ENCODE data around the gene CUEDC2.

DNA sequence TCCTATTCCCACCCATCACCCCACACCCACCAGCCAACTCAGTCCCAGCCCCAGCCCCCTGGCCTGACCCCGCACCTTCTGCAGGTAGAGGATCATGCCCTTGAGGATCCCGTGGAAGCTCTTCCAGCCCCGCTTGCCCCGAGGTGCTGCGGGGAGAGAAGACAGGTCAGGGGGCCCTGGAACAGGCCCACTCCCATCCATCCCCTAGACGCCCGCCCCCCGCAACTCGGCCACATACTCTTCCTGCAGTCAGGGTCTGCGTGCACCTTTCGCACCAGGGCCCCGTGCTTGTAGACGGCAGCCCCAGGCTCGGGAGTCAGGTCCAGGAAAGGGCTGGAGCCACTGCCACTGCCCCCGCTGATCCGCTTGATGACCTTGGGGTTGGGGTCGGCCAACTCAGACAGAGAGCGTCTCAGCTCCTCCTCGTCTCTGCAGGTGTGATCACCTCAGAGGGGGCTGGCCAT, 27.2 kb downstream of the CUEDC2 start:
- no peak for TF ChIP-seq TAF1 (IDR thresholded peaks at IDR 0.05; ENCODE audit: low read depth)
- TF ChIP-seq, protein P1, sequence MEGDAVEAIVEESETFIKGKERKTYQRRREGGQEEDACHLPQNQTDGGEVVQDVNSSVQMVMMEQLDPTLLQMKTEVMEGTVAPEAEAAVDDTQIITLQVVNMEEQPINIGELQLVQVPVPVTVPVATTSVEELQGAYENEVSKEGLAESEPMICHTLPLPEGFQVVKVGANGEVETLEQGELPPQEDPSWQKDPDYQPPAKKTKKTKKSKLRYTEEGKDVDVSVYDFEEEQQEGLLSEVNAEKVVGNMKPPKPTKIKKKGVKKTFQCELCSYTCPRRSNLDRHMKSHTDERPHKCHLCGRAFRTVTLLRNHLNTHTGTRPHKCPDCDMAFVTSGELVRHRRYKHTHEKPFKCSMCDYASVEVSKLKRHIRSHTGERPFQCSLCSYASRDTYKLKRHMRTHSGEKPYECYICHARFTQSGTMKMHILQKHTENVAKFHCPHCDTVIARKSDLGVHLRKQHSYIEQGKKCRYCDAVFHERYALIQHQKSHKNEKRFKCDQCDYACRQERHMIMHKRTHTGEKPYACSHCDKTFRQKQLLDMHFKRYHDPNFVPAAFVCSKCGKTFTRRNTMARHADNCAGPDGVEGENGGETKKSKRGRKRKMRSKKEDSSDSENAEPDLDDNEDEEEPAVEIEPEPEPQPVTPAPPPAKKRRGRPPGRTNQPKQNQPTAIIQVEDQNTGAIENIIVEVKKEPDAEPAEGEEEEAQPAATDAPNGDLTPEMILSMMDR (IDR thresholded peaks at IDR 0.05; ENCODE audit: poor library complexity, severe bottlenecking): no peak
- no peak for TF ChIP-seq POLR2AphosphoS5 (IDR thresholded peaks at IDR 0.05)
- no peak for TF ChIP-seq EZH2 (IDR thresholded peaks at IDR 0.05; ENCODE audit: borderline replicate concordance, insufficient read depth, low read length, poor library complexity, severe bottlenecking)
- TF ChIP-seq MXI1 (conservative IDR thresholded peaks at IDR 0.05; ENCODE audit: poor library complexity, severe bottlenecking): no peak
- no peak for TF ChIP-seq RAD21 (conservative IDR thresholded peaks at IDR 0.05)

Data from neural cell (in vitro differentiated cells).